HG02763 (cell line): Measurements from ENCODE around the gene MAPK10.
"Not testable (repeated sequence)": the region's sequence is repeated elsewhere in the genome, so short reads cannot be mapped to it uniquely, and the experiment has no call there.

Source experiments
- ATAC-seq: cut with Tn5 transposase; IDR thresholded peaks from one replicate; pipeline ENCODE4 v1.9.1; 2021; ENCODE audit warnings: mild to moderate bottlenecking, moderate library complexity; ENCODE audit not compliant: unreplicated experiment

MAPK10 gene

GRCh38 chr4:86114563-86114962, 245.3 kb downstream of the MAPK10 start:
- no peak for ATAC-seq

- ATAC-seq = no peak
Measured at GRCh38 chr4:86108834-86109233, 251.0 kb downstream of the MAPK10 start.

GRCh38 chr4:86108137-86108536, 251.7 kb downstream of the MAPK10 start:
- no peak for ATAC-seq

- no peak for ATAC-seq
Measured at GRCh38 chr4:86107112-86107511, 252.7 kb downstream of the MAPK10 start.

GRCh38 chr4:86106475-86106874, 253.4 kb downstream of the MAPK10 start:
- ATAC-seq = no peak

GRCh38 chr4:86101841-86102240, 258.0 kb downstream of the MAPK10 start:
- ATAC-seq = no peak

- no peak for ATAC-seq
Measured at GRCh38 chr4:86101410-86101809, 258.4 kb downstream of the MAPK10 start.

- no peak for ATAC-seq
Measured at GRCh38 chr4:86100539-86101215, 259.2 kb downstream of the MAPK10 start.

- no peak for ATAC-seq
Measured at GRCh38 chr4:86099348-86099747, 260.5 kb downstream of the MAPK10 start.

GRCh38 chr4:86098691-86099090, 261.2 kb downstream of the MAPK10 start:
- ATAC-seq = no peak

GRCh38 chr4:86096373-86096772, 263.5 kb downstream of the MAPK10 start:
- no peak for ATAC-seq

GRCh38 chr4:86092684-86093083, 267.2 kb downstream of the MAPK10 start:
- ATAC-seq = no peak

GRCh38 chr4:86091201-86091600, 268.7 kb downstream of the MAPK10 start:
- ATAC-seq = no peak

GRCh38 chr4:86089781-86090323, 270.0 kb downstream of the MAPK10 start:
- ATAC-seq = no peak

GRCh38 chr4:86089053-86089452, 270.8 kb downstream of the MAPK10 start:
- ATAC-seq = no peak

- ATAC-seq = not testable (repeated sequence)
Measured at GRCh38 chr4:86075796-86076195, 284.1 kb downstream of the MAPK10 start.

- no peak for ATAC-seq
Measured at GRCh38 chr4:86060341-86060740, 299.5 kb downstream of the MAPK10 start.

- ATAC-seq = no peak
Measured at GRCh38 chr4:86058621-86059020, 301.2 kb downstream of the MAPK10 start.

GRCh38 chr4:86055898-86056297, 304.0 kb downstream of the MAPK10 start:
- no peak for ATAC-seq

- ATAC-seq = no peak
Measured at GRCh38 chr4:86054286-86055032, 305.4 kb downstream of the MAPK10 start.

GRCh38 chr4:86050496-86050895, 309.4 kb downstream of the MAPK10 start:
- no peak for ATAC-seq

- no peak for ATAC-seq
Measured at GRCh38 chr4:86048426-86048825, 311.4 kb downstream of the MAPK10 start.
